Measurements from ENCODE around the gene AOC1.

GRCh38 chr7:150845421-150845861, 6.9 kb upstream of the AOC1 start:
- TF ChIP-seq ZEB2 (tag by site-specific recombination; IDR thresholded peaks at IDR 0.05) (no peak), ZNF18 (tag by site-specific recombination; IDR thresholded peaks at IDR 0.05) (no peak), CTCF (tag by site-specific recombination; IDR thresholded peaks at IDR 0.05) (no peak), ZFP37 (tag by site-specific recombination; IDR thresholded peaks at IDR 0.05) (no peak), ZSCAN23 (tag by site-specific recombination; IDR thresholded peaks at IDR 0.05) (no peak), ZNF416 (tag by site-specific recombination; IDR thresholded peaks at IDR 0.05) (no peak)
